ENCODE results near the gene BICC1.

Gene BICC1

DNA sequence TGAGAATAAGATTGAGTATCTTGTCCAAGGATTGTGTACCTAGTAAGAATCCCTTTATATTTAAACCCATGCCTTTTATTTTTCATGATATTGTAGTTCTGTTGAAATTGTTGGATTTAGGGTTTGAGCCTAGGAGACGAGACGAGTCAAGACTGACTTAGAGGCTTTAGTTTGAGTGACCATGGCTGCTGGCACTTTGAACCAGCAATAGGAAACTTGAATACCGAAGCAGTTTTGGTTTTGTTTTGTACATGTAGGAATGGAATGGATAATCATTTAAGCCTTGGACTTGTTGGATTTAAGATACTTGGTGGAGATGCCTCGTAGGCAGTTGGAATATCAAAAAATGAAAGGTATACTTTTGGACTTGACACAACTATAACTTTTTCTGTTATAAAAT, 229.0 kb downstream of the BICC1 start:
- H3K27me3 ChIP-seq (ENCODE audit: insufficient read depth, poor library complexity, severe bottlenecking): no peaks in the 10 kb centered on the region
- no peak overlapping the region for H3K27ac ChIP-seq (replicated peaks)
- H3K4me3 ChIP-seq (replicated peaks; ENCODE audit: insufficient read depth, low read length): no peak overlapping the region
- no peak for DNase-seq (ENCODE audit: low read depth in 1 of 2, low spot score in 1 of 2)
- no peak for TF ChIP-seq GABPA (IDR thresholded peaks at IDR 0.05; ENCODE audit: low read depth)
- TF ChIP-seq, protein P1, sequence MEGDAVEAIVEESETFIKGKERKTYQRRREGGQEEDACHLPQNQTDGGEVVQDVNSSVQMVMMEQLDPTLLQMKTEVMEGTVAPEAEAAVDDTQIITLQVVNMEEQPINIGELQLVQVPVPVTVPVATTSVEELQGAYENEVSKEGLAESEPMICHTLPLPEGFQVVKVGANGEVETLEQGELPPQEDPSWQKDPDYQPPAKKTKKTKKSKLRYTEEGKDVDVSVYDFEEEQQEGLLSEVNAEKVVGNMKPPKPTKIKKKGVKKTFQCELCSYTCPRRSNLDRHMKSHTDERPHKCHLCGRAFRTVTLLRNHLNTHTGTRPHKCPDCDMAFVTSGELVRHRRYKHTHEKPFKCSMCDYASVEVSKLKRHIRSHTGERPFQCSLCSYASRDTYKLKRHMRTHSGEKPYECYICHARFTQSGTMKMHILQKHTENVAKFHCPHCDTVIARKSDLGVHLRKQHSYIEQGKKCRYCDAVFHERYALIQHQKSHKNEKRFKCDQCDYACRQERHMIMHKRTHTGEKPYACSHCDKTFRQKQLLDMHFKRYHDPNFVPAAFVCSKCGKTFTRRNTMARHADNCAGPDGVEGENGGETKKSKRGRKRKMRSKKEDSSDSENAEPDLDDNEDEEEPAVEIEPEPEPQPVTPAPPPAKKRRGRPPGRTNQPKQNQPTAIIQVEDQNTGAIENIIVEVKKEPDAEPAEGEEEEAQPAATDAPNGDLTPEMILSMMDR (IDR thresholded peaks at IDR 0.05; ENCODE audit: insufficient read depth, low read length): no peak
- no peak for TF ChIP-seq POLR2AphosphoS5 (IDR thresholded peaks at IDR 0.05; ENCODE audit: low read depth)
- no peak for TF ChIP-seq SPI1 (IDR thresholded peaks at IDR 0.05; ENCODE audit: borderline replicate concordance, low read depth)
- TF ChIP-seq, protein P2, sequence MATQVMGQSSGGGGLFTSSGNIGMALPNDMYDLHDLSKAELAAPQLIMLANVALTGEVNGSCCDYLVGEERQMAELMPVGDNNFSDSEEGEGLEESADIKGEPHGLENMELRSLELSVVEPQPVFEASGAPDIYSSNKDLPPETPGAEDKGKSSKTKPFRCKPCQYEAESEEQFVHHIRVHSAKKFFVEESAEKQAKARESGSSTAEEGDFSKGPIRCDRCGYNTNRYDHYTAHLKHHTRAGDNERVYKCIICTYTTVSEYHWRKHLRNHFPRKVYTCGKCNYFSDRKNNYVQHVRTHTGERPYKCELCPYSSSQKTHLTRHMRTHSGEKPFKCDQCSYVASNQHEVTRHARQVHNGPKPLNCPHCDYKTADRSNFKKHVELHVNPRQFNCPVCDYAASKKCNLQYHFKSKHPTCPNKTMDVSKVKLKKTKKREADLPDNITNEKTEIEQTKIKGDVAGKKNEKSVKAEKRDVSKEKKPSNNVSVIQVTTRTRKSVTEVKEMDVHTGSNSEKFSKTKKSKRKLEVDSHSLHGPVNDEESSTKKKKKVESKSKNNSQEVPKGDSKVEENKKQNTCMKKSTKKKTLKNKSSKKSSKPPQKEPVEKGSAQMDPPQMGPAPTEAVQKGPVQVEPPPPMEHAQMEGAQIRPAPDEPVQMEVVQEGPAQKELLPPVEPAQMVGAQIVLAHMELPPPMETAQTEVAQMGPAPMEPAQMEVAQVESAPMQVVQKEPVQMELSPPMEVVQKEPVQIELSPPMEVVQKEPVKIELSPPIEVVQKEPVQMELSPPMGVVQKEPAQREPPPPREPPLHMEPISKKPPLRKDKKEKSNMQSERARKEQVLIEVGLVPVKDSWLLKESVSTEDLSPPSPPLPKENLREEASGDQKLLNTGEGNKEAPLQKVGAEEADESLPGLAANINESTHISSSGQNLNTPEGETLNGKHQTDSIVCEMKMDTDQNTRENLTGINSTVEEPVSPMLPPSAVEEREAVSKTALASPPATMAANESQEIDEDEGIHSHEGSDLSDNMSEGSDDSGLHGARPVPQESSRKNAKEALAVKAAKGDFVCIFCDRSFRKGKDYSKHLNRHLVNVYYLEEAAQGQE (IDR thresholded peaks at IDR 0.05; ENCODE audit: insufficient replicate concordance, low read depth): no peak

DNA sequence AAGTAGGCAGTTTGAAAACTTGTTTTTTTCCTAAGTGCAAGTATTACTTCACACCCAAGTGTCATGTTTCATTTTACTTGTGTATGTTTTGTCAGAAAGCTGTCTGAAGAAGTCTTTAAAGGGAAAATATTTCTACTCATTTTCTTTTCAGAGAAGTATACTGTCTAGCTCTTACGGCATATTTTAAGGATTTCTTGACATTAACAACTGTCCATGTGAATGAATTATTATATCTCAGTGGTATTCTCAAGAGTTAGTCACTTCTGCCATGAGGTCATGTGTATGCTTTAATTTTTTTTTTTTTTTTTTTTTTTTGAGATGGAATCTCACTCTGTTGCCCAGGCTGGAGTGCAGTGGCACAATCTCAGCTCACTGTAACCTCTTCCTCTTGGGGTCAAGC, 229.5 kb downstream of the BICC1 start:
- Histone ChIP-seq H3K27me3 (ENCODE audit: insufficient read depth, poor library complexity, severe bottlenecking) (no peaks in the 10 kb centered on the region), H3K27ac (replicated peaks) (no peak overlapping the region), H3K4me3 (replicated peaks; ENCODE audit: insufficient read depth, low read length) (no peak overlapping the region)
- TF ChIP-seq POLR2AphosphoS5 (IDR thresholded peaks at IDR 0.05; ENCODE audit: low read depth) (no peak), GABPA (IDR thresholded peaks at IDR 0.05; ENCODE audit: low read depth) (no peak), SPI1 (IDR thresholded peaks at IDR 0.05; ENCODE audit: borderline replicate concordance, low read depth) (no peak)
- TF ChIP-seq, protein P2 (IDR thresholded peaks at IDR 0.05; ENCODE audit: insufficient replicate concordance, low read depth): no peak
- TF ChIP-seq, protein P1 (IDR thresholded peaks at IDR 0.05; ENCODE audit: insufficient read depth, low read length): no peak
- no peak for DNase-seq (ENCODE audit: low read depth in 1 of 2, low spot score in 1 of 2)

DNA sequence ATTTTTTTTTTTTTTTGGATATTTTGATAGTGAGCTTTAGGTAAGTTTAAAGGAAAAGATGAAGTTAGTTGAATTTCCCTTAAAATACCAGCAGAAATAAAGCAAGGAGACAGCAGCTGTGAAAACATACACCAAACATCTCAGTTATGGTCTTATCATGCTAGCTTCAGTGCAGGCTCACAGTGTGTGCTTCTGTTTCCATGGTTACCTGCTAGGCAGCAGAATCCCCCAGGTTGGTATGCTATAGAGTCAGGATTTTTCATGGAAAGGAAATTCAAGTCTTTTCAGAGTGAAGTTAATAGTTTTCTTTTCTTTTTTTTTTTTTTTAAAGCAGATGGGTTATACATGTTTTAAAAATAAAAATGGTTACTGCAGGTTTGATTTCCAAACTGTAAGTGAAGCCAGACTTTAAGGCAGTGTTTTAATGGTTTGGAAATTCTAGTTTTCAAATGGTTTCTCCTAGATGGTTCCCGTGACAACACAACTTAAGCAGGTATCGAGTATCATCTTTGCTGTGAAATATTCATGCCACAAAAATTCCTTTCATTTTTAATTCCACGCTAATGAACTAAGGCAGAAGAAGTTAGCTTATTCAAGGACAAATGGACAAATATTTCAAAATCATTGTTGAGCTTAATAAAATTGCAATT, 230.9 kb downstream of the BICC1 start:
- TF ChIP-seq SPI1 (IDR thresholded peaks at IDR 0.05; ENCODE audit: borderline replicate concordance, low read depth): no peak
- TF ChIP-seq, protein P2 (IDR thresholded peaks at IDR 0.05; ENCODE audit: insufficient replicate concordance, low read depth): no peak
- no peak for TF ChIP-seq GABPA (IDR thresholded peaks at IDR 0.05; ENCODE audit: low read depth)
- TF ChIP-seq POLR2AphosphoS5 (IDR thresholded peaks at IDR 0.05; ENCODE audit: low read depth): no peak
- TF ChIP-seq, protein P1 (IDR thresholded peaks at IDR 0.05; ENCODE audit: insufficient read depth, low read length): no peak
- DNase-seq (ENCODE audit: low read depth in 1 of 2, low spot score in 1 of 2): no peak
- Histone ChIP-seq H3K27ac (replicated peaks) (no peak overlapping the region), H3K4me3 (replicated peaks; ENCODE audit: insufficient read depth, low read length) (no peak overlapping the region), H3K27me3 (ENCODE audit: insufficient read depth, poor library complexity, severe bottlenecking) (no peaks in the 10 kb centered on the region)

All from HL-60 (cell line).